NCI-H460 (cell line): Measurements from ENCODE around the gene SAMD4A. TPM values are rescaled to one million over a fixed set of nuclear protein-coding genes. Genes with fewer than 3 reads are reported as not detected.
A peak's percentile ranks its signal among the peaks of the same experiment; 100 is the strongest.

ENCODE experiments used
- DNase-seq: peaks from one replicate; pipeline ENCODE4 v3.0.0-alpha.2; 2016; ENCODE audit warnings: low read depth; ENCODE audit errors: extremely low read depth
- total RNA-seq: library from RNA; depleted of rRNA; stranded (reverse); fragments of >200 nt; shearing (Covaris generic); gene quantifications from 2 replicates; pipeline ENCODE4 v1.2.3, GENCODE V29; 2014

SAMD4A gene
- total RNA-seq, 1 experiment from 2014 or later: 23.4 TPM

- no peak for DNase-seq
These were observed 60.8 kb downstream of the SAMD4A start for GRCh38 chr14:54627540-54628363.

GRCh38 chr14:54629183-54629582 is 62.3 kb downstream of the SAMD4A start:
- no peak for DNase-seq

GRCh38 chr14:54629635-54630360 is 62.9 kb downstream of the SAMD4A start:
- DNase-seq: no peak

GRCh38 chr14:54631016-54631415 is 64.1 kb downstream of the SAMD4A start:
- no peak for DNase-seq

- DNase-seq: no peak
These were observed 65.5 kb downstream of the SAMD4A start for GRCh38 chr14:54632452-54632851.

GRCh38 chr14:54633076-54633475 is 66.1 kb downstream of the SAMD4A start:
- no peak for DNase-seq

DNA sequence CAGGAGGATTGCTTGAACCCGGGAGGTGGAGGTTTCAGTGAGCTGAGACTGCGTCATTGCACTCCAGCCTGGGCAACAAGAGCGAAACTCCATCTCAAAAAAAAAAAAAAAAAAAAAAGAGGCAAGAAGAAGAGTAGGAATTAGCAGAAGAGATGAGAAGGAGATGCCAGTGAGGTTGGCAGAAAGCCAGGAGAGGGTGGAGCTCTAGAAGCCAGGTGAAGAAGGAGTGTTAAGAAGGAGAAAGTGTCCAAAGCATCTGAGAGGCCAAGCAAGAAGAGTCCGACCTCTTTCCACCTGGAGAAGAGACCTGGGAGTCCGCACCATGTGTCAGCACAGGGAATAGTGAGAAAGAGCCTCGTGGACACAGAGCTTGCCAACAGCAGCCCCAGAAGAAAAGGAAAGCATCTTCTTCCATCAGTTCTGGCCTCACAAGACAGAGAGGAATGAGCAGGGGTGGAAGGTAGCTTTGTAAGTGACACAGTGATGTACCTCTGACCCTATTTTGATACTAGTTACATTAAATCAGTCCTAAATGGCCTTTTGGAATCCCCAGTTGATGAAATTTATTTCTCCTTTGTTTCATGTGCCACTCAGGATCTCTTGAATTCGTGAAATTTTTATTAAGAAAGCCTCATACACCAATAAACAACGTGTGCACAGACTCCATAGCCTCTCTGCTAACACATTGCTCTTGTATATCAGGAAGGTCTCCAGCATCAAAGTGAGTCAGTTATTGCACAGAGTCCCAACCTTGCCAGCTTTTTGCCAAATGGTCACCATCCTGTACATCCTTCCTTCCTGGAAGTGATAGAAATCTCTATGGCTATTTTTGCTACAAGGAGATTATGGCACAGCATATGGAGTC is 70.6 kb downstream of the SAMD4A start:
- no peak for DNase-seq

GRCh38 chr14:54638135-54638446 is 71.2 kb downstream of the SAMD4A start:
- no peak for DNase-seq

- no peak for DNase-seq
These were observed 72.7 kb downstream of the SAMD4A start for GRCh38 chr14:54639611-54640010.

DNA sequence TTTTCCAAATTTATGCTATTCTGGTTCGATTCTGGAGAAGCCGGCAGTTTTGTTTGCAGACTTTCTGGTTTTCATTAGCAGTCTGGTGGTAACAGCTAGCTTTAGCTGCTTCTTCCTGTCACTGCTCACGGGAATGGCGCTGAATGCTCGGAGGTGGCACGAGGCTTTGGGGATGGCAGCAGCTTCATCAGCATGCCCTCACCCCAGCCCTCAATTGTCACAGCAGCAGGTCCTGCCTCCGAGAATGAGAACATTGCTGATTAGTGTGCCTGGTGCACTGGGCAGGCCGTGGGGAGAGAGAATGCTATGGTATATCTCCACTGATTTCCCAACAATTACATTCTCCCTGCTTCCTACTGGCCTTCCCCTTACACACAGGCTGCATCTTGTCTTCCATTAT is 73.6 kb downstream of the SAMD4A start:
- DNase-seq: no peak

DNA sequence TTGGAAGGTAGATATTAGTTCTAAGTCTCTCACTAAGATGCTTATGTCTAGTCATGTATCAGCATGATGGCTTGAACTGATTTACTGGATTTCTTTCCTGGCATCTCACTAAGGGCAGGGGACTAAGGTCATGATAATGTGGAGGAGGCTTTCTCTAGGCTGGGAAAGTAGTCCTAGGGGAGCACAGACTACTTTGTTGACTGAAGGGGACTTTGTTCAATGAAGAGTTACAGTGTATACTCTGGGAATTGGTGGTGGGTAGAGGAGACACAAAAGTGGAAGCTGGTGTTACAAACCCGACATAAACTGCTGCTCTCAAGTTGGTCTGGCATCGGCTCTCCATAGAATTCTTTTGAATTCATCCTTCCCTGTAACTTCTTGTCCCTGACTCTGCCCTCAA is 75.2 kb downstream of the SAMD4A start:
- DNase-seq: no peak

- DNase-seq: no peak
These were observed 76.1 kb downstream of the SAMD4A start for GRCh38 chr14:54642801-54643695.

DNA sequence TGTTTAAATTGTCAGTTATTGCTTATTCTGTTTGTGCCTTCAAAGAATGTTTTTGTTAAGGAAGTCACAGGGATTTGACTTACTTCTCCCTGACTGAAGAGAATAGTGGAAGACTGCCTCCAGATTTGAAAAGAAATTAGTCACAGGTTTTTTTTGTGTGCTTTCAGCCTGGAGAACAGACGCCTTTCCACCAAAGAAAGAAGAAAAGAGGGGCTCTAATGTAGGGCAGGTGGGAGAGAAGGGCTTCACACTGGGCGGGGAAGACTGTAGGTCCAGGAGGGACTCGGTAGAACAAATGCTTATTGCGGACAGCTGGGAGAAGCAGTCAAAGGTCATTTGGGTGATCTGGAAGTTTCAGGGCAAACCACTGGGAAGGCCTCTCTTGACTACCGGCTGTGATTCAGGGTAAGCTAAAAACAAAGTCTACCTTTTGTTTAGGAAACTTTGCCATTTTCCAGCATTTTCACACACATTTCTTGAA is 76.8 kb downstream of the SAMD4A start:
- no peak for DNase-seq

DNA sequence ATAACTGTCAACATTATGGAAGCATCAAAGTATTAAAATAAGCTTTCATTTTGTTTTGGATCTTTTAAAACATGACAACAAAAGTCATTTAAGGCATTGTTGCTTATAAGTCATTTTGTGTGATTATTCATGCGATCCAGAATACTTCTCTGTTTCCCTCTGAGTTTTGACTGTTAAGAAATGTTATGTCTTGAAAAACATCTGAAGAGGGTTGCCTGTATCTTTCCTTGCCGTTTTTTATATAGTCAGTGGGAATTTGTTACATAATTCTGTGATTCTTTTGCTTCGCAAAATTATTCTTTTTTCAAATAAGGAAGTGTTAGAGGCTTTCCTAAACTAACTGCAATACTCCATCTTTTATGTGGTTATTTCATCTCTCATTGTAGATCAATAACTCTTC is 78.7 kb downstream of the SAMD4A start:
- DNase-seq: no peak

DNA sequence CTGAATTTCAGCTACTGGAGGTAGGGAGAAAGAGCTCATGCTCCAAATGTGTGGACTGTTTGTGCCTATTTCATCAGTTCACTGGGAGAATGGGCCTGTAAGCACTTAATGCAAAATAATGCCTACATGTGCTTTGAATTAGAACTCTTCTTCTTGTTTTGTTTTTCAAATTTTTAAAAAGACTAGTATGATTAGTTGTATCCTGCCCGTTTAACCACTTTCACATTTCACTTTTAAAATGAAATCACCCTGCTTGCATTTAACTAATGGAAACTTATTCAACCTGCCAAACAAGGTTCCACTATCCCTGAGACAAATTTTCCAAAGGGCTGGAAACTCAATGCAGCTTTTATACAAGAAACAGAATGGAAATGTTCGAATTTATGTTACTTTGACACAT is 79.7 kb downstream of the SAMD4A start:
- no peak for DNase-seq

DNA sequence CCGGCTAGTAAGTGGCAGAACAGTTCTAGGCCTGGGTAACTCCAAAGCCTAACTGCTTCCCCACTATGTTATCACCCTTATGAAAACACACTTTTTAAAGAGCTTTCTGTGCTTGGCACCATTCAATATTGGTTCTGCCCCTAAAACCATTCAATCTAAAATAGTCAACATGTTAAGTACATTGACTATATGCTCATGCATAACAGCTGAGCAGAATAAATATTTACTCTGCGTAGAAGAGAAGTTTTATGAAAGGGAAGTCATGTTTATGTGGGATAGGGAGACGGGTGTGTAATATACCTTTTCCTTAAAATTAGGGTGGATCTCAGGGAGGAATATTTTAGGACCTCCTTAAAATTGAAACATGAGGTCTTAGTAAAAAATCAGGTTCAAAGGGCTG is 80.5 kb downstream of the SAMD4A start:
- no peak for DNase-seq

DNA sequence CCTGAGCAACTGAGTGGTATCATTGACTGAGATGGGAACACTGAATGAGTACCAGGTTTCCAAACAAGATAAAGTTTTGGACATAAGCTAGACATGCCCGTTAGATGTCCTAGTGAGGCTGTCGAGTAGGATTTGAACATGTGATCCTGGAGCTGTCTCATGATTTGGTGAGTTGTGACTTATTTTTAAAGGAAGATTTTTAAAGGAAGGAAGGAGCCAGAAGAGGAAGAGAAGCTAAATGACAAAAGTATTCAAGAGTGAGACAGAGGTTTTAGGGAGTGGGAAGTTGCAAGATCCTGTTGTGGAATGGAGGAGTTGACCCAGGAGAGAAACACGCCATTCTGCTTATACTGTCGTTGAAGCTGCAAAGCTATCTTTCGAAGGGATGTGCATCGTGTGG is 82.1 kb downstream of the SAMD4A start:
- DNase-seq: no peak

DNA sequence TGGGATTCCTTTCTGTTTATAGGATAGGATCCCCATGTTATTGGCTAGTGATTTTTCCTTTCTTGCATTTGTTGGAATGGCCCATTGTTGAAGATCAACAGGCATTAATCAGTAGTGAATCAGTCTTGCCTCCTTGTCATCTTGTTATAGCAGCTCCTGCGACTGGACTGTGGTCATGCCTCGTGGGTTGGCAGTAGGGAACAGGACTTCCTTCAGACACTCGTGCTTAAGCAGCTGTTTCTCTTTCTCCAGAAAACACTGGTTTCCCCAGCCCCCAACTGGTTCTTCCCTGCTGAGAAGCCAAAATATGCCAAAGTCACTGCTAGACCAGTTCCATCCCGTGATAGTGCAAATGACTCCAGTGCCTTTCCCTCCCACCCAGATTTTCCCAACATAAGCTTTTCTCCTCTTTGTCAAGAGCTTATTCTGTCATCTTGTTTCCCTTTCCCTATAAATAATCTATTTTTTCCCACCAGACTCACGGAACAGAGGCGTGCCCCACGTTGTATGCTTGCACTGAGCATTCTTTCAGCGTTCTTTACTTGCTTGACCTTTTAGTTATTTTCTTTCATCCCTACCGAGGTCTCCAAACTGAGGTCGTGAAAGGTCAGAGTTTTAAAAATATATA is 83.5 kb downstream of the SAMD4A start:
- DNase-seq: peak; percentile 43

GRCh38 chr14:54650959-54651351 is 84.0 kb downstream of the SAMD4A start:
- no peak for DNase-seq

- peak; percentile 47 for DNase-seq
These were observed 84.7 kb downstream of the SAMD4A start for GRCh38 chr14:54651649-54652048.
